BE2C (cell line): ENCODE measurements around the gene HOXB2.

ENCODE experiments used
- DNase-seq: peaks from one replicate; pipeline ENCODE4 v3.0.0-alpha.2; 2020
- H3K27me3 ChIP-seq: fragments of 250-450 bp; sonication (Bioruptor Pico); 2 replicates; pipeline ENCODE4 v1.5.1; 2020; ENCODE audit warnings: mild to moderate bottlenecking
- H3K36me3 ChIP-seq: fragments of 250-450 bp; sonication (Bioruptor Pico); 2 replicates; pipeline ENCODE4 v1.5.1; 2020; ENCODE audit warnings: mild to moderate bottlenecking
- H3K4me1 ChIP-seq: fragments of 250-450 bp; sonication (Bioruptor Pico); 2 replicates; pipeline ENCODE4 v1.5.1; 2020
- H3K4me3 ChIP-seq: 2 replicates; pipeline ENCODE4 v1.5.1; 2011; ENCODE audit warnings: low read depth, low read length
- H3K9me3 ChIP-seq: fragments of 250-450 bp; sonication (Bioruptor Pico); 2 replicates; pipeline ENCODE4 v1.5.1; 2020
- CTCF ChIP-seq: IDR thresholded peaks from 2 replicates; pipeline ENCODE4 v1.5.1; 2012; ENCODE audit warnings: mild to moderate bottlenecking, low read depth, low read length

Gene HOXB2

DNA sequence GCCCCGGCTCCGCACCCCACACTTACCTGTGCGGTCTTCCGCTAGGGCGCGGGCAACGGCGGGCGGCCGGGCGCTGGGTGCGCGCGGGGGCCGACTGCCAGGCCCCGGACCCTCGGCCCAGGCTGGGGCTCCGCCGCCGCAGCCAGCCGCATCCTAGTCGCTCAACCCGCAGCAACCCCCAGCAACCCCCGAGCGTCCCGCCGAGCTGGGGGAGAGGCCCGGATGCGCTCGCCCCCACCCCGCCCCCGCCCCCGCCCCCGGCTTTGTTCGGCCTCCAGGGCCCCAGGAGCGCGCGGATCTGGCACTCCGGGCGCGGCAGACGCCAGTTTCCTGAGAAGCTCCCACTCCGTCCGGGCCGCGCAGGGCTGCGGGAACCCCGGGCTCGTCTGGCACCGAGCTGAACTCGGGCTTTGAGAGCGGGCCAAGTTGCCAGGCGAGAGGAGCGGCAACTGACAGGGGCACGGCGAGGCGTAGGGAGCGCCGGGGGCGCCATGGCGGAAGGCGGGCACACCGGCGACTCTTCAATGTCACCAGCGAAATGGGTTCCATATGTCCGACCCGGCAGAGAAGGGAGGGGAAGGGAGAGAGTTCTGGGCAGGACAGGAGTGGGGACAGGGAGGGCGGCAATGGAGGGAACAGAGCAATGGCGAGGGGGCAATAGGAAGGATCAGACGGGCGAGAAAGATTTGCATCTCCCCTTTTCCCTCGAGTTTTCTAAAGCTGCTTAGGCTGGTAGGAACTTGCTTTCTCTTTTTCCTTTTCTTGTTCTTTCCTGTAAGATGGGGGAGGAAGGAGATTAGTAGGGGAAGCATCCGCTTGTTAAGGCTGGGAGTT is 19.5 kb upstream of the HOXB2 start:
- Histone ChIP-seq H3K4me1 (no peaks in the 10 kb centered on the region), H3K4me3 (no peak overlapping the region), H3K36me3 (no peaks in the 10 kb centered on the region), H3K9me3 (no peaks in the 10 kb centered on the region), H3K27me3 (peaks cover 99% of the 10 kb centered on the region)
- TF ChIP-seq CTCF: no peak
- DNase-seq: no peak

DNA sequence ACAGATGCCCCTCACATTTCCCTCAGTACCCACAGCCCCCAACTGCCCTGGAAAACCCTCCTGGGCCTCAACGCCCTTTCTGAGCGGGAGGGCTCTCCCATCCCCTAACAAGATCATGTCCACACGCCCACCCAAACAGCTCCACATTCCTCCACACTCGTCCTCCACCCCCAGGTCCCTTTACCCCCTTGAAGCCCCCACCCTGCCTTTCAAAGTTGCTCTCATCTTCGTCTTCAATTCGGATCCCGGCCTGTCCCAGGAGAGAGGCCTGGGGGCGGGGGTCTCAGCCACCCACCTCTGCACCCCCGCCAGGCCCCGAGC is 18.9 kb upstream of the HOXB2 start:
- Histone ChIP-seq H3K4me1 (no peaks in the 10 kb centered on the region), H3K4me3 (no peak overlapping the region), H3K9me3 (no peaks in the 10 kb centered on the region), H3K36me3 (no peaks in the 10 kb centered on the region), H3K27me3 (peaks cover 99% of the 10 kb centered on the region)
- DNase-seq: no peak
- TF ChIP-seq CTCF: no peak

- Histone ChIP-seq H3K4me3 (no peak overlapping the region), H3K27me3 (peaks cover 99% of the 10 kb centered on the region), H3K36me3 (no peaks in the 10 kb centered on the region), H3K4me1 (no peaks in the 10 kb centered on the region), H3K9me3 (no peaks in the 10 kb centered on the region)
- TF ChIP-seq CTCF: no peak
- no peak for DNase-seq
Observed at GRCh38 chr17:48563385-48563838, 18.5 kb upstream of the HOXB2 start.

GRCh38 chr17:48562934-48563333 is 18.0 kb upstream of the HOXB2 start:
- H3K36me3 ChIP-seq: no peaks in the 10 kb centered on the region
- TF ChIP-seq CTCF: no peak
- no peak overlapping the region for H3K4me3 ChIP-seq
- no peaks in the 10 kb centered on the region for H3K9me3 ChIP-seq
- no peak for DNase-seq
- no peaks in the 10 kb centered on the region for H3K4me1 ChIP-seq
- peaks cover 99% of the 10 kb centered on the region for H3K27me3 ChIP-seq

DNA sequence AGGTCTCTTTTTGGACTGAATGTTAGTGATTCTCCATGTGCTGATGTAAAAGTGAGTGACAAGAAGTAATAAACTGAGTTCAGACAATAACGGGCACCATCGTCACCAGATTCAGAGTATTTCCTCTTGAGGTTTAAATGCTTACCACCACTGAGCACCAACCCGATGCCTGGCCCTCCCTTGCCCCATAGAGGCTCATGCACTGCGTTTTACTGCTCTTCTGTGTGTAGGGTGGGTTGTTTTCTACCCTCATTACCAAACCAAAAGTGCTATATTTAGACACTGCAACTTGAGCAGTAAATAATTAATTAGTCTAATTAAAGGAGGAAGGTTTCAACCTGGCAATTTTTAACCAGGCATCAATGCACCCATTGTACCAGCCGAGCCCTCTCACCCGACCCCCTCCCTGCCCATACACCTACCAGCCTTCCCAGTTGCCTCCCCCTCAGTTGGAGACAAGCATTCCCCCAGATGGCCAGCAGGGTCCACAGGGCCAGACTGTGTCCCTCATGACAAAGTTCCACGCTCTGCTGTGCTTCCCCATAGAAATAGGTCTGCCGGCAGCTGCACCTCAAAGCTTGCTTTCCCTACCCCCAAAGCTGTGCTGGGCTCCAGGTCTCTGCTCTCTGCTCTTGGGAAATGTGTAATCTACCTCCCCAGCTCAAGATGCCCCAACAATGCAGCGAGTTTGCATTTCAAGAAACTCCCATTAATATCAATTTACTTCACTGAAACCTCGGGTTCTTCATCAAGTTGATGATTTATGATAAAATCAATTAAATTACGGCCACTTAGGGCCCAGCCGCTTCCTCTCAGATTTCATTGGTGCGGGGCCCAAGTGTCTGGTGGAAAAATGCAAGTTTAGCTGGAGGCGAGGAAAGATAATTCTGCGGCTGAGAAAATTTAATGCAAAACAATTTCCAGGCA is 17.2 kb upstream of the HOXB2 start:
- H3K9me3 ChIP-seq: no peaks in the 10 kb centered on the region
- TF ChIP-seq CTCF: peak; percentile 35; the same call in 1 of the 2 replicates
- H3K4me3 ChIP-seq: no peak overlapping the region
- no peak for DNase-seq
- no peaks in the 10 kb centered on the region for H3K36me3 ChIP-seq
- H3K27me3 ChIP-seq: peaks cover 99% of the 10 kb centered on the region
- no peaks in the 10 kb centered on the region for H3K4me1 ChIP-seq
